ACHN (cell line): ENCODE results near the gene DGKI.

Experiments
- DNase-seq: peaks from one replicate; pipeline ENCODE4 v3.0.0-alpha.2; 2015
- in situ Hi-C: cut with HindIII; loops from 2 replicates; pipeline ENCODE4 v1.10.0; 2017; ENCODE audit warnings: low sequenced_read_pairs, low pct_ligation_motif_present, low pct_unique_long_range_greater_than_20kb

The DGKI gene

GRCh38 chr7:137813541-137813940 lies 33.2 kb downstream of the DGKI start:
- no peak for DNase-seq
- in situ Hi-C loops: no loop called here

- DNase-seq: no peak
- in situ Hi-C loops: no loop called here
Measured at GRCh38 chr7:137810248-137810647, 36.5 kb downstream of the DGKI start.

- in situ Hi-C loops: no loop called here
- DNase-seq: no peak
Measured at GRCh38 chr7:137804836-137805235, 41.9 kb downstream of the DGKI start.

- no peak for DNase-seq
- in situ Hi-C loops: no loop called here
Measured at GRCh38 chr7:137801491-137801890, 45.3 kb downstream of the DGKI start.

GRCh38 chr7:137801003-137801402 lies 45.8 kb downstream of the DGKI start:
- in situ Hi-C loops: no loop called here
- peak; percentile 9 for DNase-seq

- no peak for DNase-seq
- in situ Hi-C loops: no loop called here
Measured at GRCh38 chr7:137798073-137798763, 48.6 kb downstream of the DGKI start.

GRCh38 chr7:137795211-137795610 lies 51.6 kb downstream of the DGKI start:
- DNase-seq: no peak
- in situ Hi-C loops: no loop called here

- no peak for DNase-seq
Measured at GRCh38 chr7:137791930-137792329, 54.8 kb downstream of the DGKI start.

GRCh38 chr7:137790828-137791227 lies 55.9 kb downstream of the DGKI start:
- DNase-seq: no peak
- in situ Hi-C loops: no loop called here

More at GRCh38 chr7:137791930-137792329, 54.8 kb downstream of the DGKI start:
- in situ Hi-C loops: no loop called here

- in situ Hi-C loops: no loop called here
- DNase-seq: no peak
Measured at GRCh38 chr7:137789215-137789882, 57.4 kb downstream of the DGKI start.

- DNase-seq: no peak
- in situ Hi-C loops: no loop called here
Measured at GRCh38 chr7:137787301-137787976, 59.3 kb downstream of the DGKI start.

- DNase-seq: no peak
- in situ Hi-C loops: no loop called here
Measured at GRCh38 chr7:137778511-137778910, 68.3 kb downstream of the DGKI start.

GRCh38 chr7:137774793-137775201 lies 72.0 kb downstream of the DGKI start:
- in situ Hi-C loops: no loop called here
- no peak for DNase-seq

GRCh38 chr7:137772748-137773147 lies 74.0 kb downstream of the DGKI start:
- peak; percentile 25 for DNase-seq
- in situ Hi-C loops: no loop called here

GRCh38 chr7:137772316-137772715 lies 74.5 kb downstream of the DGKI start:
- no peak for DNase-seq
- in situ Hi-C loops: no loop called here

- DNase-seq: no peak
- in situ Hi-C loops: no loop called here
Measured at GRCh38 chr7:137771679-137772078, 75.1 kb downstream of the DGKI start.

- DNase-seq: no peak
- in situ Hi-C loops: no loop called here
Measured at GRCh38 chr7:137771273-137771672, 75.5 kb downstream of the DGKI start.

- in situ Hi-C loops: no loop called here
- DNase-seq: no peak
Measured at GRCh38 chr7:137768366-137768765, 78.4 kb downstream of the DGKI start.

- DNase-seq: no peak
- in situ Hi-C loops: no loop called here
Measured at GRCh38 chr7:137762334-137762733, 84.4 kb downstream of the DGKI start.

- in situ Hi-C loops: no loop called here
Measured at GRCh38 chr7:137760111-137760510, 86.7 kb downstream of the DGKI start.

More at GRCh38 chr7:137760111-137760510, 86.7 kb downstream of the DGKI start:
- no peak for DNase-seq
